OCI-LY3 (cell line): ENCODE measurements around the gene TMEM214.

Source experiments
- EZH2phosphoT487 ChIP-seq: fragments of 200-600 bp; shearing (Covaris generic); IDR thresholded peaks from 2 replicates; pipeline ENCODE4 v1.6.1; 2018; ENCODE audit warnings: antibody characterized with exemption, mixed run types, low read depth
- TF ChIP-seq, protein P1 (sequence below): fragments of 200-600, 300-600 bp; sonication (generic); IDR thresholded peaks from 2 replicates; pipeline ENCODE4 v1.5.1; 2014; ENCODE audit warnings: antibody characterized with exemption, low read length, low read depth

DNA sequence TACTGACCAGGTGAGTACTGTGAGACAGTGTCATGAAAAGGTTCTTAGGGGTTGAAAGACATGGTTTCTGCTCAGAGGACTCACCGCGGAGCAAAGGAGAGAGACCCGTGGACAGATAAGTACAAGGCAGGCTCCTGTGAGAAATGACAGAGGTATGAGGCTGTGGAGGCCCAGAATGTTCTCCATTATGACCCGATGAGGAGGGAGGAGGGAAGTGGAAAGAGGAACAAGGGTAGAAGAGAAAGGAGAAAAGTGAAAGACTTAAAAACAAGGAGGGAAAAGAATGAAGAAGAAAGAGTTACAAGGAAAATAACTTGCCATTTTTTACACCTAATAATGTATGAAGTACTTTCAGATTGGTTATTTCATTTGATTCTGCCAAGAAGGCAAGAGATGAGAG lies 32.5 kb upstream of the TMEM214 start:
- TF ChIP-seq, protein P1, sequence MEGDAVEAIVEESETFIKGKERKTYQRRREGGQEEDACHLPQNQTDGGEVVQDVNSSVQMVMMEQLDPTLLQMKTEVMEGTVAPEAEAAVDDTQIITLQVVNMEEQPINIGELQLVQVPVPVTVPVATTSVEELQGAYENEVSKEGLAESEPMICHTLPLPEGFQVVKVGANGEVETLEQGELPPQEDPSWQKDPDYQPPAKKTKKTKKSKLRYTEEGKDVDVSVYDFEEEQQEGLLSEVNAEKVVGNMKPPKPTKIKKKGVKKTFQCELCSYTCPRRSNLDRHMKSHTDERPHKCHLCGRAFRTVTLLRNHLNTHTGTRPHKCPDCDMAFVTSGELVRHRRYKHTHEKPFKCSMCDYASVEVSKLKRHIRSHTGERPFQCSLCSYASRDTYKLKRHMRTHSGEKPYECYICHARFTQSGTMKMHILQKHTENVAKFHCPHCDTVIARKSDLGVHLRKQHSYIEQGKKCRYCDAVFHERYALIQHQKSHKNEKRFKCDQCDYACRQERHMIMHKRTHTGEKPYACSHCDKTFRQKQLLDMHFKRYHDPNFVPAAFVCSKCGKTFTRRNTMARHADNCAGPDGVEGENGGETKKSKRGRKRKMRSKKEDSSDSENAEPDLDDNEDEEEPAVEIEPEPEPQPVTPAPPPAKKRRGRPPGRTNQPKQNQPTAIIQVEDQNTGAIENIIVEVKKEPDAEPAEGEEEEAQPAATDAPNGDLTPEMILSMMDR, result no peak
- TF ChIP-seq EZH2phosphoT487, result no peak
